PFSK-1 (cell line): Measurements from ENCODE around the gene FRMD4B.

Source experiments
- FOXP2 ChIP-seq: optimal IDR thresholded peaks from 2 replicates; pipeline ENCODE3; 2011; ENCODE audit warnings: borderline replicate concordance, control low read depth, inconsistent platforms; ENCODE audit not compliant: insufficient read depth; ENCODE audit errors: extremely low read length, extremely low read depth
- POLR2AphosphoS5 ChIP-seq: IDR thresholded peaks from 2 replicates; pipeline ENCODE4 v1.6.1; 2012; ENCODE audit warnings: low read depth, mild to moderate bottlenecking, control low read depth, low read length, moderate library complexity
- REST ChIP-seq, 2 experiments: IDR thresholded peaks; 2 replicates each; pipeline versions ENCODE4 v1.6.1 to v1.8.0; 2011 to 2012; ENCODE audit warnings: low read depth in 2 of 2, low read length in 2 of 2, control low read depth in 1 of 2, inconsistent platforms in 1 of 2, mild to moderate bottlenecking in 1 of 2, moderate library complexity in 1 of 2; ENCODE audit not compliant: insufficient read depth in 1 of 2
- SIN3A ChIP-seq: IDR thresholded peaks from 2 replicates; pipeline ENCODE4 v1.6.1; 2012; ENCODE audit warnings: mild to moderate bottlenecking, low read length, moderate library complexity, borderline replicate concordance; ENCODE audit not compliant: insufficient read depth
- TAF1 ChIP-seq: IDR thresholded peaks from 2 replicates; pipeline ENCODE4 v1.6.1; 2012; ENCODE audit warnings: low read length, control low read depth, borderline replicate concordance; ENCODE audit not compliant: insufficient read depth

- TF ChIP-seq REST (IDR thresholded peaks at IDR 0.05; ENCODE audit: insufficient read depth in 1 of 2, low read depth in 2 of 2, low read length in 2 of 2) (no peak), POLR2AphosphoS5 (no peak), SIN3A (no peak), TAF1 (no peak), FOXP2 (no peak)
Observed at GRCh38 chr3:69386556-69387385, 883 bp upstream of the FRMD4B start.
